Measurements from ENCODE around the gene PCSK6. TPM values are rescaled to one million over a fixed set of nuclear protein-coding genes. Genes with fewer than 3 reads are reported as not detected.

Gene PCSK6
- total and polyA plus RNA-seq, 7 experiments from 2014 or later = 0.12 to 3.0 (median 0.70) TPM; not detected in 1

DNA sequence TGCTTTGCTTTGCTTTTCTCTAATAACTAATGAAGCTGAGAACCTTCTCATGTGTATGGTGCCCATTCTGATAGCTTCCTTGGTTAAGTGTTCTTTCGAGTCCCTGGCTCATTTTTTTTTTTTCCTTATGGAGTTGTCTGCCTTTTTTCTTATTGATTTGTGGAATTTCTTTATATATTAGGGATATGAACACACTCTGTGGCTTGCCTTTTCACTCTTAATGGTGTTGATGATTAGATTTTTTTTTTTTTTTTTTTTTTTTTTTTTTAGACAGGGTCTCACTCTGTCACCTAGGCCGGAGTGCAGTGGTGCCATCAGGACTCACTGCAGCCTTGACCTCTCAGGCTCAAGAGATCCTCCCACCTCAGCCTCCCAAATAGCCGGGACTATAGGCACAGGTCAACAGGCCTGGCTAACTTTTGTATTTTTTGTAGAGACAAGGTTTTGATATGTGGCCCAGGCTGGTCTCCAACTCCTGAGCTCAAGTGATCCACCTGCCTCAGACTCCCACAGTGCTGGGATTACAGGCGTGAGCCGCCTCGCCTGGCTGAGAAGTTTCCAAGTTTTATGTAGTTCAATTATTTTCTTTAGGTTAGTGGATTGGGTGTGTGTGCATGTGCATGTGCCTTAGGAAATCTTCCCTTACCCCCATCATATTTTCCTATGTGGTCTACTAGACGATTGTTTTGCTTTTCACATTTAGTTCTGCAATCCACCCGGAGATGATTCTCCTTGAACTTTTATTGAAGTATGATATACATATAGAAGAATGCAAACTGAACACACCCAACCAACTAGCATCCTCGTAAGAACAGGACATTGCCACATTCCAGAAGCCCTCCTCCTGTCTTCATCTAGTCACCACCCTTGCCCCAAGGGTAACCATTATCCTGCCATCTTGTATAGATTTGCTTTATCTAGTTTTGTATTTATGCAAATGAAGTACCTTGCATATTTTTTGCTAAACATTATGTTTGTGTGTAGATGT, 192.8 kb downstream of the PCSK6 start:
- Histone ChIP-seq H3K36me3 (ENCODE audit: control insufficient read depth in 2 of 3, insufficient read depth in 3 of 3, low read length in 3 of 3) (peaks cover 0 to 9% (median 0%) of the 10 kb centered on the region in 3 experiments), H3K27me3 (ENCODE audit: control insufficient read depth in 2 of 2, insufficient read depth in 2 of 2, low read length in 2 of 2) (no peaks in the 10 kb centered on the region), H3K9me3 (ENCODE audit: control insufficient read depth in 2 of 3, low read length in 3 of 3) (no peaks in the 10 kb centered on the region), H3K4me3 (ENCODE audit: low read length) (peak overlapping the region; percentile 76), H3K4me1 (ENCODE audit: control insufficient read depth in 2 of 2, insufficient read depth in 2 of 2, low read length in 2 of 2) (peaks cover 14 to 26% of the 10 kb centered on the region in 2 donors), H3K27ac (ENCODE audit: low read depth, low read length) (no peak overlapping the region)
- Mint-ChIP-seq H3K27ac (peak overlapping the region in 8 of 9 donors; percentile 58 to 98 (median 94)), H3K27me3 (no peaks in the 10 kb centered on the region), H3K9me3 (no peaks in the 10 kb centered on the region), H3K36me3 (peaks cover 0 to 17% (median 5%) of the 10 kb centered on the region in 5 donors), H3K4me3 (peak overlapping the region; percentile 90 to 99 (median 97)), H3K4me1 (peaks cover 20 to 44% (median 36%) of the 10 kb centered on the region in 7 donors)
- ChIA-PET CTCF (interaction anchor here (0.6 to 2.9 kb wide), 6 partner anchors 205 to 429 kb away, joined by 3 to 10 read pairs (median 3); no protein-coding TSS in a partner anchor), POLR2A (interaction anchor here (0.6 to 2.9 kb wide), 9 partner anchors 8 to 1589 kb away, joined by 3 to 24 read pairs (median 6); no protein-coding TSS in a partner anchor)
- no peak for ATAC-seq
- no peak for DNase-seq
- intact Hi-C loops (cut with micrococcal nuclease) = loop anchor here (10.0 kb wide), 2 partner anchors 952 to 1372 kb away; partner anchors contain the start of gene ADAMTS17 (in 1 of the 2)

DNA sequence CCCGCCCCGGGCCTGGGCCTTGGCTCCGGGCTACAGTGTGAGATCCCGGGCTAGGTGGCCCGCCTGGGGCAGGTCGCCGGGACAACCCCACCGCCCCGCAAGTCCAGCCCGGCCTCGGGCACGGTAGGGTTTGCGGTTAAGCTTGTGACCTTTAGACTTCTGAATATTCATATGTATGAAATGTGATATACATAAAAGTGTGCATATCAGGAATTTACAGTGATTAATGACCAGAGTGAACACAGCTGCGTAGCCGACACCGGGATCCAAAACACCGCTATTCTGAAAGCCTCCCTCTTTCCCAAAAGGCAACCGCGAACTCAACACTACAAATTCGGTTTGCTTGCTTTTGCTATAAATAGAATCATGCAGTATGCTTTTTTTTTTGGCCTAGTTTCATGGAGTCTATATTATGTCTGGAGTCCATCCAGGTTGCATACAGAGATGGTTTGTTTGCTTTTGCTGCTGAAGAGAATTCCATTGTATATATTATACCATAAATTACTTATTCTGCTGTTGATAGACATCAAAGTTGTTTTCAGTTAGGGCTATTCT, 193.8 kb downstream of the PCSK6 start:
- Mint-ChIP-seq H3K4me3 (peak overlapping the region; percentile 90 to 99 (median 97)), H3K4me1 (peaks cover 23 to 51% (median 40%) of the 10 kb centered on the region in 7 donors), H3K9me3 (no peaks in the 10 kb centered on the region), H3K36me3 (peaks cover 3 to 19% (median 5%) of the 10 kb centered on the region in 5 donors), H3K27me3 (no peaks in the 10 kb centered on the region), H3K27ac (peak overlapping the region; percentile 87 to 99 (median 96))
- peak overlapping the region; percentile 95 for H3K27ac ChIP-seq (ENCODE audit: low read depth, low read length)
- peak overlapping the region; percentile 76 for H3K4me3 ChIP-seq (ENCODE audit: low read length)
- no peaks in the 10 kb centered on the region for H3K27me3 ChIP-seq (ENCODE audit: control insufficient read depth in 2 of 2, insufficient read depth in 2 of 2, low read length in 2 of 2)
- peaks cover 14 to 27% of the 10 kb centered on the region in 2 donors for H3K4me1 ChIP-seq (ENCODE audit: control insufficient read depth in 2 of 2, insufficient read depth in 2 of 2, low read length in 2 of 2)
- POLR2A ChIA-PET = interaction anchor here (0.6 to 2.9 kb wide), 16 partner anchors 9 to 1588 kb away, joined by 3 to 24 read pairs (median 8); partner anchors contain the start of genes CHSY1 and TARS3
- intact Hi-C loops (cut with micrococcal nuclease) = loop anchor here (1.0 to 10.0 kb wide), 10 partner anchors 18 to 1371 kb away; partner anchors contain the start of genes ASB7 (in 2 of the 2), LINS1 (in 2 of the 2), ADAMTS17 (in 1 of the 2) and SELENOS (in 1 of the 2)
- DNase-seq = no peak
- CTCF ChIA-PET = interaction anchor here (0.5 to 2.9 kb wide), 7 partner anchors 67 to 428 kb away, joined by 3 to 11 read pairs (median 3); no protein-coding TSS in a partner anchor
- H3K36me3 ChIP-seq (ENCODE audit: control insufficient read depth in 2 of 3, insufficient read depth in 3 of 3, low read length in 3 of 3) = peaks cover 0 to 9% (median 0%) of the 10 kb centered on the region in 3 experiments
- no peak for ATAC-seq
- H3K9me3 ChIP-seq (ENCODE audit: control insufficient read depth in 2 of 3, low read length in 3 of 3) = no peaks in the 10 kb centered on the region

DNA sequence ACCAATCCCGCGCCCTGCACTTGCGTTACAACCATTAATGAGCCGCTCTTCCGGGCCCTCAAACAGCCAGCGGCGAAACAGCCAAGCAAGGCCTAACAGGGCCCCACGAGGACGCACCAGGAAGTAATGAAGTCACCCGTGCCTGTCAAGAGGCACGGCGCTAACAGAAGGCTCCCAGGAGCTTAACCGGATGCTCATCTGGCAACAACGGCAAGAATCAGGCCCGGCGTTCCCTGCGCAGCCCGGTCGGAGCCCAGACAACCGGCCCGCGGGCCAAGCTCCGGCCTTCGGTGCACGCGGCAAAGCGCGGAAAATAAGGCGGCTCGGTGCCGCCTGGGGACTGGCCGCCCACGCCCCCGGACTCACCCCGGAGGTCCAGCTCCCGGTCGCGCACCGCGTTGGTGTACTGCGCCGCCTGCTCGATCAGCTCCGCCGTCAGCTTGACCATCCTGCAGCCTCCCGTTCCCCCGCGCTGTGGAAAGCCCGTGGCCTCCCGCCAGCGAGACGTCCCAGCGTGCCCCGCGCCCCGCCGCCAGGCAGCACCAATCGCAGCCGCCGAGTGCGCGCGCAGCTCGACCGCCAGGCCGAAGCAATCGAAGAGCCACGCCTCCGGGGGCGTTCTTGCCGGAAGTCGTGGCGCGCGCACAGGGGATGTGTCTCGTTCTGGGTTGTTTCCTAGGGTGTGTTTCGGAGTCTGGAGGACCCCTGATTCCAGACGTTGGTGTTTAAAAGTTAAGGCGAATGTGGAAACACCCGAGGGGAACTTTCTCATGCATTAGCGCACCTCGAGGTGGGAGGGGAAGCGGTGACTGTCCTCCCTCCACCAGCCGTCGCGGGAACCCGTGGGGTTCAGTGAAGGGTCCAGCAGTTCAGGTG, 194.5 kb downstream of the PCSK6 start, which contains the start of gene SNRPA1:
Gene SNRPA1, minus strand, starts transcription at position 518 of the 876 bp plus-strand sequence. Its CDS starts 70 bp downstream, at position 448.
- H3K36me3 Mint-ChIP-seq = peaks cover 4 to 21% (median 7%) of the 10 kb centered on the region in 5 donors
- ATAC-seq (peak; percentile 94), DNase-seq (peak; percentile 92 to 99 (median 96))
- Histone ChIP-seq H3K4me3 (ENCODE audit: low read length) (peak within 1 kb of the TSS; percentile 76), H3K4me1 (ENCODE audit: control insufficient read depth in 2 of 2, insufficient read depth in 2 of 2, low read length in 2 of 2) (peaks cover 14 to 27% of the 10 kb centered on the region in 2 donors), H3K27me3 (ENCODE audit: control insufficient read depth in 2 of 2, insufficient read depth in 2 of 2, low read length in 2 of 2) (no peaks in the 10 kb centered on the region), H3K27ac (ENCODE audit: low read depth, low read length) (peak within 1 kb of the TSS; percentile 95), H3K9me3 (ENCODE audit: control insufficient read depth in 2 of 3, low read length in 3 of 3) (no peaks in the 10 kb centered on the region), H3K36me3 (ENCODE audit: control insufficient read depth in 2 of 3, insufficient read depth in 3 of 3, low read length in 3 of 3) (peaks cover 0 to 9% (median 0%) of the 10 kb centered on the region in 3 experiments)
- CTCF ChIA-PET = interaction anchor here (0.7 to 2.9 kb wide), 4 partner anchors 20 to 346 kb away, joined by 3 to 11 read pairs (median 3); no protein-coding TSS in a partner anchor
- peak within 1 kb of the TSS; percentile 90 to 99 (median 97) for H3K4me3 Mint-ChIP-seq
- peaks cover 27 to 58% (median 47%) of the 10 kb centered on the region in 7 donors for H3K4me1 Mint-ChIP-seq
- POLR2A ChIA-PET = interaction anchor here (0.6 to 2.9 kb wide), 19 partner anchors 10 to 1588 kb away, joined by 3 to 24 read pairs (median 6); partner anchors contain the start of genes CHSY1 and TARS3
- peak within 1 kb of the TSS; percentile 89 to 99 (median 96) for H3K27ac Mint-ChIP-seq
- H3K9me3 Mint-ChIP-seq = no peaks in the 10 kb centered on the region
- H3K27me3 Mint-ChIP-seq = no peaks in the 10 kb centered on the region
- intact Hi-C loops (cut with micrococcal nuclease) = loop anchor here (1.0 to 10.0 kb wide), 10 partner anchors 18 to 1370 kb away; partner anchors contain the start of genes ASB7 (in 2 of the 2), LINS1 (in 2 of the 2), SELENOS (in 2 of the 2) and TM2D3 (in 2 of the 2)

DNA sequence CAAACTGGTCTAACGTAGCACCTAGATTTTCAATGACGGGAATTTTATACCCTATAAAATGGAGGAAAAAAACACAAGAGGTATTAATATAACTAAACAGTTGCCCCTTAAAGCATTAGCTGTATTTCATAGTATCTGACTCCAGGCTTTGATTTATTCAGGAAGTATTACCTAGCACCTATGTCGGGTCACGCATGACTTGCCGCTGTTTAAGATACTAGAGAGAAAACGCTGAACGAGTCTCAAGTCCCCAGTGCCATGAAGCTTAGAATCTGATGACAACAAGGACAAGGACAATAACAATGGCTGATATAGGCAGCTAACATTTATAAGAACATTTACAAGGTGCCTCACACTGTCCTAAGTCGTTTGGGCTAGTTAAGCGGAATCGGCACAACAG, 196.4 kb downstream of the PCSK6 start:
- H3K4me3 ChIP-seq (ENCODE audit: low read length) = peak overlapping the region; percentile 76
- no peaks in the 10 kb centered on the region for H3K27me3 Mint-ChIP-seq

DNA sequence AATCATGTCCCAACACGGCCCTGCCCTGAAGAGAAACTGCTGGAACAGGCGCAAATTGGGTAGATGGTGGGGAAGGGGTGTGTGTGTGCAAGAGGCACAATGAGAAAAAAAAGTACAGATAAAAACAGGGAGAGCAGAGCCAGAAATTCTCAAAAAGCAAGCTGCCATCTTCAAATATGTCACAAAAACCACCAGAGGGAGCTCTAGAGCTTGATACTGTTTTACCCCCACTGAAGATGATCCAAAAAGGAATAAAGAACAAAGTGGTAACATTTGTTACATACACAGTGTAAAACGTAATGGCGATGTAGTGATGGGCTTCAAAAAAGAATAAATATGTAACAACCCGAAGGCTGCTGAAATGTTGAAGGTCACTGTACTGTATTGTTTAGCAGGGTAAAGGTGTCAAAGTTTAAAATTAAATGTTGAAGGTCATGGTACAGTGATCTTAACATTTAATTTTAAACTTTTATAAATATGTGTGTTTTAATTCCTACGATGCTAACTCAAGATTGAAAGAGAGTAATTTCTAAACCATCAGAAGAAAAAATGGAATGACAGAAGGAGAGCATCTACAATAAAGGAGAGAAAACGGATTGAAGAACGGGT, 200.5 kb downstream of the PCSK6 start:
- no peak overlapping the region for H3K4me3 ChIP-seq (ENCODE audit: low read length)
- intact Hi-C loops (cut with micrococcal nuclease) = loop anchor here in 1 of 2 donors (1.0 kb wide), 1 partner anchor 352 kb away; no protein-coding TSS in a partner anchor
- H3K4me1 Mint-ChIP-seq = peaks cover 32 to 62% (median 45%) of the 10 kb centered on the region in 7 donors
- H3K4me1 ChIP-seq (ENCODE audit: control insufficient read depth in 2 of 2, insufficient read depth in 2 of 2, low read length in 2 of 2) = peaks cover 8 to 21% of the 10 kb centered on the region in 2 donors
- H3K36me3 ChIP-seq (ENCODE audit: control insufficient read depth in 2 of 3, insufficient read depth in 3 of 3, low read length in 3 of 3) = peaks cover 18 to 47% (median 32%) of the 10 kb centered on the region in 3 experiments
- no peaks in the 10 kb centered on the region for H3K9me3 Mint-ChIP-seq
- ChIA-PET CTCF (interaction anchor here (0.7 to 3.0 kb wide), 9 partner anchors 11 to 436 kb away, joined by 3 to 16 read pairs (median 3); partner anchors contain the start of genes CHSY1 and TARS3), POLR2A (interaction anchor here (1.9 kb wide), 1 partner anchor 19 kb away, joined by 4 read pairs; no protein-coding TSS in a partner anchor)
- H3K36me3 Mint-ChIP-seq = peaks cover 0 to 43% (median 30%) of the 10 kb centered on the region in 5 donors
- H3K4me3 Mint-ChIP-seq = peak overlapping the region in 2 of 10 donors; percentile 20 to 25
- ATAC-seq = peak; percentile 82
- H3K9me3 ChIP-seq (ENCODE audit: control insufficient read depth in 2 of 3, low read length in 3 of 3) = no peaks in the 10 kb centered on the region
- no peaks in the 10 kb centered on the region for H3K27me3 ChIP-seq (ENCODE audit: control insufficient read depth in 2 of 2, insufficient read depth in 2 of 2, low read length in 2 of 2)
- H3K27ac Mint-ChIP-seq = peak overlapping the region in 8 of 9 donors; percentile 5 to 77 (median 42)
- H3K27ac ChIP-seq (ENCODE audit: low read depth, low read length) = no peak overlapping the region
- no peaks in the 10 kb centered on the region for H3K27me3 Mint-ChIP-seq
- DNase-seq = peak in 7 of 9 donors; percentile 48 to 68 (median 62)

More for the DNA sequence above, 196.4 kb downstream of the PCSK6 start:
- ChIA-PET CTCF (interaction anchor here (1.1 to 2.9 kb wide), 2 partner anchors 11 to 348 kb away, joined by 5 to 11 read pairs; no protein-coding TSS in a partner anchor), POLR2A (interaction anchor here (0.6 to 1.1 kb wide), 4 partner anchors 41 to 720 kb away, joined by 3 to 5 read pairs (median 4); partner anchors contain the start of gene CHSY1)
- Mint-ChIP-seq H3K4me1 (peaks cover 39 to 73% (median 63%) of the 10 kb centered on the region in 7 donors), H3K36me3 (peaks cover 4 to 26% (median 19%) of the 10 kb centered on the region in 5 donors), H3K27ac (peak overlapping the region in 8 of 9 donors; percentile 89 to 99 (median 96)), H3K4me3 (peak overlapping the region; percentile 90 to 99 (median 97)), H3K9me3 (no peaks in the 10 kb centered on the region)
- ATAC-seq (no peak), DNase-seq (no peak)
- H3K27me3 ChIP-seq (ENCODE audit: control insufficient read depth in 2 of 2, insufficient read depth in 2 of 2, low read length in 2 of 2) = no peaks in the 10 kb centered on the region
- peak overlapping the region; percentile 95 for H3K27ac ChIP-seq (ENCODE audit: low read depth, low read length)
- peaks cover 0 to 16% (median 5%) of the 10 kb centered on the region in 3 experiments for H3K36me3 ChIP-seq (ENCODE audit: control insufficient read depth in 2 of 3, insufficient read depth in 3 of 3, low read length in 3 of 3)
- intact Hi-C loops (cut with micrococcal nuclease) = loop anchor here (1.0 to 10.0 kb wide), 3 partner anchors 431 to 1368 kb away; partner anchors contain the start of genes ADAMTS17 (in 1 of the 2) and TARS3 (in 1 of the 2)
- no peaks in the 10 kb centered on the region for H3K9me3 ChIP-seq (ENCODE audit: control insufficient read depth in 2 of 3, low read length in 3 of 3)
- peaks cover 14 to 27% of the 10 kb centered on the region in 2 donors for H3K4me1 ChIP-seq (ENCODE audit: control insufficient read depth in 2 of 2, insufficient read depth in 2 of 2, low read length in 2 of 2)

Measured in naive thymus-derived CD4-positive, alpha-beta T cell (primary cell).